ENCODE measurements around the gene HSD11B2.

GRCh38 chr16:67443265-67443664 lies 12.3 kb downstream of the HSD11B2 start:
- TF ChIP-seq CTCF (IDR thresholded peaks at IDR 0.05), result no peak
- TF ChIP-seq POLR2AphosphoS5 (IDR thresholded peaks at IDR 0.05), result peak; percentile 31

All from prostate gland (tissue), 2 donors.